Stimulated activated CD4-positive, alpha-beta T cell treated with anti-CD3 and anti-CD28 coated beads, Interleukin-1b, Interleukin-23, amount 100 ng/mL, for 4 hours (primary cell): ENCODE data around the gene PIN1.

ENCODE experiments used
- DNase-seq, 2 donors: peaks; one replicate each; pipeline ENCODE4 v3.0.0-alpha.2; 2020; ENCODE audit warnings: low read depth in 2 of 2

The PIN1 gene

GRCh38 chr19:9856609-9857008 is 21.5 kb downstream of the PIN1 start:
- DNase-seq = no peak

GRCh38 chr19:9857076-9857721 is 22.1 kb downstream of the PIN1 start:
- no peak for DNase-seq

- DNase-seq = no peak
Measured at GRCh38 chr19:9857920-9858746, 23.0 kb downstream of the PIN1 start.

DNA sequence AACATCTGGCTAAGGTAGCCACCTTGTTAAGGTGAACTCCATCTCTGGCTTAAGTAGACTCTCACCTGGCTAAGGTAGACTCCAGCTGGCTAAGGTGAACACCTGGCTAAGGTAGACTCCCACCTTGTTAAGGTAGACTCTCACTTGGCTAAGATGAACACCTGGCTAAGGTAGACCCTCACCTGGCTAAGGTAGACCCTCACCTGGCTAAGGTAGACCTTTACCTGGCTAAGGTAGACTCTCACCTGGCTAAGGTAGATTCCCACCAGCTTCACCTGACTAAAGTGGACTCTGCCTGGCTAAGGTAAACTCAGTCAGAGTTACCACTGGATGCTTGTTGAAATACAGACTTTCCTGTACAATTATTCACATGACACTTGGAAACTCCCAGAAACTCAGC is 23.6 kb downstream of the PIN1 start:
- no peak for DNase-seq

DNA sequence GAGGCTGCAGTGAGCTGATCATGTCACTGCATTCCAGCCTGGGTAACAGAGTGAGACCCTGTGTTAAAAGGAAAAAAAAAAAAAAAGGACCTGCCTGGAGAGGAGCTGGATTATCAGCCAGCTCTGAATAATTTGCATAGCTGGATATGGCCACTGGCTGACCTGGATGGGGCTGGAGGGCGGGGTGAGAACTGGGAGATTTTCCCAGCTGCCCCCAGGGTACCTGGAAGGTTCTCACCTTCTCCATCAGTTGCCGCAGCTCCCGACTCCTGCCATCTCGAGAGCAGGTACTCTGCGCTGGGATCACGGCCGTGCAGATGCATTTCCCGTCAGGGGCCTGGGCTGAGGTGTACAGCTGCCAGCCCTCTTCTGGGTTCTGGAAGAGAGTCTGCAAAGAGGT is 25.3 kb downstream of the PIN1 start:
- no peak for DNase-seq

DNA sequence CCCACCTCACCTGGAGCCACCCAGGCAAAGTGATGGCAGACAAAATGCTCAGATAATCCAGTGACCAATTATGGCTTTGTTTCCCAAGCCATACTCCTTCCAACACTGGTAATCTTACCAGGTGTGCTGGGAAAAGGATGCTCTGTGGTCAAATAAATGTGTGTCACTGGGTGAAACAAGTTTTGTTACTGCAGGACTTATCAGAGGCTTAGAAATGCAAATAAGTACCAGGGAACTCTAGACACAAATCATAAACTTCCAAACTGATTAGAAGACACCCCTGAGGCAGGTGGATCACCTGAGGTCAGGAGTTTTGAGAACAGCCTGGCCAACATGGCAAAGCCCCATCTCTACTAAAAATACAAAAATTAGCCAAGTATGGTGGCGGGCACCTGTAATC is 26.4 kb downstream of the PIN1 start:
- DNase-seq = no peak

- DNase-seq = no peak
Measured at GRCh38 chr19:9862938-9863337, 27.8 kb downstream of the PIN1 start.

DNA sequence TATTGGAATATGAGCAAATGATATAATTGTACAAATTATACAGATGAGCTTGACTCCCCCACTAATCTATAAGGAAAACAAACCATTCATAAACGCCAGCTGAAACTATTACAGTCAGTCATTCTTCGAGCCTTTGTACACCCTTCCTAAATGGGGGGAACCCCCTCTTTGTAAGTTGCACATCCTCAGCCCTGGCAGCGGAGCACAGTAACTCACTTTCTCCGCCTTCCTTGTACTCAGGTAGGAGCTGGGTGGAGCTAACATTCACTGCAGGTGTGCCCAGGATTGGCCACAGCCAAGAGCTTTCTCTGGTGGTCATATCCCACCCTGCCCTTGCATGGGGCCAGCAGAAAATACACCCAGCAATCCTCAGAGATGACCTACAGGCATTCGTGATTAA is 28.6 kb downstream of the PIN1 start:
- no peak for DNase-seq

DNA sequence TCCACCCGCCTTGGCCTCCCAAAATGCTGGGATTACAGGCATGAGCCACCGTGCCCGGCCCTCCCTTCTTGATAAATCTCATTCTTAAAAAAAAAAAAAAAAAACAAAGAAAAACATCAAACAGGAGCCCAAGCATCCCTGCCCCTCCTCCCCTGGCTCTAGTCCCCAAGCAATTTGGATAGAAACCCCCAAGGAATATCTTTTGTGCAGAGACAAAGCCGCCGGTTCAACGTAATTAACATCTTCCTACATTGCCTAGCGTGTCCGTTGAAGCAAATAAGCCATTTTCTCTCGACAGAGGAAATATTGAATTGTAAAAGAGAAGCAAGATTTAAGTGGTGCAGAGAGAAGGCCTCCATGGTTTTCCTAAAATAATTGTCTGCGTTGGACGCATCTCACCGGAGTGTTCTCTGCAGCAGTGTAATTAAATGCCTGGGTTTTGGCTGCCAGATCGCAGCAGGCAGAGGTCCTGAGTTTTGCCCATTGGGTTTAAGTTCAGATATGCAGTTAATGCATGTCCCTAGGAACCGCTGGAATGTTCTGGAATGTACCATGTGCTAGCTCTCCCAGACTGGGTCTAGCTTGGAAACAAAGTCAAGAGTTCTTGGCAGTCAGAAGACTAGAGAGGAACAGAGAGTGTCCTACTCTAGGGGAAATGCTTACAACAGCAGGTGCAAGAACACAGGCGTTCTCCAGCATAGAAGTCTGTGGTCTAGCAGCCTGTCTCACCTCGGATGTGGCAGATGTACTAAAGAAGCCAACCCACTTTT is 30.8 kb downstream of the PIN1 start:
- DNase-seq = no peak

DNA sequence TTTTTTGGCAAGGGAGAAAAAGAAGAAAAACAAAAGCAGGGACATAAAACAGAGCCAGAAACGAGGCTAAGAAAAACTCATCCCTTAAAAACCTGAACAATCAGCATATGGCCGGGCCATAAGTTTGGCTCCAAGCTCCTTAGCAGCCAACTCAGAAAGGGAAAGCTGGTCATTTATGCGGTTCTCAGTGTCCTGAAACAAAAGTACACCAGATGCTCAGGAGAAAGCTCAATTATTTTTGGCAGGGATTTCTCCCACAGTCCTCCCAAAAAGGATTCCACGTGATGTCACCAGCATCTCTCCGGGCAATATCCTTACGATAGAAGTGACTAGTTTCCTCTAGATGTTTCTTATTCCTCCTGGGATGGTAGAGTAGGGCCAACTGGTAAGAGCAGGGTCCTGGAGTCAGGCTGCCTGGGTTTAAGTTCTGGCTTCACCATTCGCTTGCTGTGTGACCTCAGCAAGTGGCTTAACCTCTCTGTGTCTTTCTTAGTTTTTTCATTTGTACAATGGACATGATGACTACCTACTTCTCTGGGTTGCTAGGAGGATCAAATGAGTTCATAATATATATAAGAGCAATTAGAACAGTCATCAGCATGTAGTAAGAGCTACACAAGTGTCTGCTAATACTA is 34.0 kb downstream of the PIN1 start:
- no peak for DNase-seq

- DNase-seq = no peak
Measured at GRCh38 chr19:9871626-9872338, 36.7 kb downstream of the PIN1 start.

DNA sequence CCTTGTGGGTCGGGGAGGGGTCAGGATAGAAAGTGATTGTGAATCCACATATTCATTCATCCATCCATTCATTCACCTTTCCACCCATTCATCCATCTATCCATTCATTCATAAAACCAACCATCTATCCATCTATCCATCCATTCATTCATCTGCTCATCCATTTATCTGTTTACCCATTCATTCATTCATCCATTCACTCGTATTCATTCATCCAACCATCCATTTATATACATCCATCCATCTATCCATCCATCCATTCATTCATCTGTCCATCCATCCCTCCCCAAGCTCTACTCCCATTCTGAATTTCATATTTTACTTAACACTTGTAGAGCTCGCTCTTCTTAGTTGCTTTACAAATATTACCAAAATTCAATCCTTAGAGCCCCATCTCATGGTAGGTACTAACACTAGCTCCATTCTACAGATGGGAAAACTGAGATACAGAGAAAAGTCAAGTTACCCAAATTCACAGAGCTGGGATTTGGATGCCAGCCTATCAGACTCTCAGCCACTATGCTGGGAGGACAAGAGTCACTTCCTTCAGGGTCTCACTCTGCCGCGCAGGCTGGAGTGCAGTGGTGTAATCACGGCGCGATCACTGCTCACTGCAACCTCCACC is 37.6 kb downstream of the PIN1 start:
- no peak for DNase-seq

DNA sequence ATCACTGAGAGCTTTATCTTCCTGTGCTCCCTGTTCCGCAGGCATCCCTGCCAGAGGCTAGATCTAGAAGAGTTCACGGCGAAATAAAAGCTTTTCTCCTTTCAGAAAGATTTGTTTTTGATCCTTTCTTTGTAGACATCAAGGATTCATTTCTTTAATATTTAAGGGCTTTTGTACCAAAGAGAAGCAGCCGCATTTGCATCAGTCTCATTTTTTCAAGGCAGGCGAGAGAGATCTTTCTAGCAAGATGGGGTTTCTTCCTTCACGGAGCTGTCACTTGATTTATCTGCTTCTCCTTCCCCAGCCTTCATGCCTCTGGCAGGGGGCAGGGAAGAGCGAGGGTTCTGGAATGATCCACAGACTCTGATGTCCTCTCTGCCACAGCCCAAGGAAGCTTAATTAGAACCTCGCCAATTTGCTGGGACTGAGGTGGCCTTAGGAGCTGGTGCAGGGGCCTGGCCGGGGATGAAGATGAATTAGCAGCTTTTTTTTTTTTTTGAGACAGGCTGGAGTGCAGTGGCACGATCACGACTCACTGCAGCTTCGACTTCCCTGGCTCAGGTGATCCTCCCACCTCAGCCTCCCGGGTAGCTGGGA is 40.0 kb downstream of the PIN1 start:
- no peak for DNase-seq

DNA sequence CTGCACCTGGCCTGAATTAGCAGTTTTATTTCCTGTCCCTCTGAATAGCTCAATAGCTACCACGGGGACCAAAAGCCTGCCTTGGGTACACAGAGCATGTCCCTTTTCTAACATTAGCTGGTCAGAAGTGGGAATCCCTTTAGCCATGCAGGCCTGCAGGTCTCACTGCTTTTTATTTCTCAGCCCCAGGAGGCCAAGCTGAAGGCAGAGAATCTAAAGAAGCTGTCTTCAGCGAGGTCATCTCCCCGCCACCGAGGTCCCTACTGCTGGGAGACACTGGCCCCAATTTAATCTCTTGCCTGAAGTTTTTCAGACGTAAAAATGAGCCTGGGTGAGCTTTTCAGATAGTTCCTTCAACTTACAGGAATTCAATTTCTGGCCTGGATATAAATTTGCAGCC is 40.7 kb downstream of the PIN1 start:
- DNase-seq = no peak

GRCh38 chr19:9877780-9878510 is 42.8 kb downstream of the PIN1 start:
- DNase-seq = no peak

- no peak for DNase-seq
Measured at GRCh38 chr19:9878511-9879196, 43.5 kb downstream of the PIN1 start.

GRCh38 chr19:9881720-9882119 is 46.6 kb downstream of the PIN1 start:
- DNase-seq = no peak

DNA sequence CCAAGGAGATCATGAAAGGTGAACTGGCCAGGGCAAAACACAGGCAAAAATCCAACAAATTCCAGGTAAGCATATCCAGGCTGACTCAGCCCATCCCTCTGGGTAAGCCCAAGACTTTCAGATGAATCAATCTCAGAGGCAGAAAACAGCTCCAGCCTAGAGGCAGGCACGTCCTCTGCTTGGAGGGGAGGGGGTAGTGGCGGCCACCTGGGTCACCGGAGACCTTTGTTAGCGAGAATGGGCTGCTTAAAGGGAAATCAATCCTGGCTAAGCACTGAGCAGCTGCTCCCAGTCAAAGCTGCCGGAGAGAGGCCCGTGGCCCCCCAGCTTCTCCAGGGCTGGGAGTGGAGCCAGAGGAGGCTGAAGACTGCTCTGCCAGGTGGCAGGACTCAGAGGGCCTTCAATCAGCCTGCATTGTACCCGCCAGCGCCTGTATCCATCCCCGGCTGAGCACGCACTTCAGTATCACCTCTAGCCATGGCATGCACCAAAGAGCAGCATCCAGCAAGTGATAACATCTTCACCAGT is 48.2 kb downstream of the PIN1 start:
- no peak for DNase-seq

- DNase-seq = no peak
Measured at GRCh38 chr19:9883764-9884163, 48.6 kb downstream of the PIN1 start.
